HAP-1 (cell line): ENCODE results near the gene GBGT1.
A peak's percentile ranks its signal among the peaks of the same experiment; 100 is the strongest.

ENCODE experiments used
- DNase-seq, 2 experiments: peaks; one replicate each; pipeline ENCODE4 v3.0.0-alpha.2; 2016 to 2020; ENCODE audit warnings: low spot score in 2 of 2
- H3K27me3 ChIP-seq: fragments of 250-450 bp; sonication (Bioruptor Pico); 2 replicates; pipeline ENCODE4 v1.5.1; 2020; ENCODE audit warnings: low read depth, mild to moderate bottlenecking, moderate library complexity
- H3K36me3 ChIP-seq: fragments of 250-450 bp; sonication (Bioruptor Pico); replicated peaks from 2 replicates; pipeline ENCODE4 v1.5.1; 2020; ENCODE audit warnings: mild to moderate bottlenecking
- H3K4me1 ChIP-seq: fragments of 250-450 bp; sonication (Bioruptor Pico); 2 replicates; pipeline ENCODE4 v1.5.1; 2020; ENCODE audit warnings: mild to moderate bottlenecking
- H3K4me3 ChIP-seq: fragments of 250-450 bp; sonication (Bioruptor Pico); 2 replicates; pipeline ENCODE4 v1.5.1; 2020; ENCODE audit warnings: mild to moderate bottlenecking, moderate library complexity
- H3K9me3 ChIP-seq: fragments of 250-450 bp; sonication (Bioruptor Pico); 2 replicates; pipeline ENCODE4 v1.5.1; 2020; ENCODE audit warnings: mild to moderate bottlenecking, moderate library complexity
- in situ Hi-C: fragments of 300-500 bp; cut with MboI; formaldehyde crosslinking; loops from 3 replicates; pipeline ENCODE4 v1.14.3; 2020; ENCODE audit warnings: low sequenced_read_pairs, inconsistent platforms, mixed read lengths

The GBGT1 gene

DNA sequence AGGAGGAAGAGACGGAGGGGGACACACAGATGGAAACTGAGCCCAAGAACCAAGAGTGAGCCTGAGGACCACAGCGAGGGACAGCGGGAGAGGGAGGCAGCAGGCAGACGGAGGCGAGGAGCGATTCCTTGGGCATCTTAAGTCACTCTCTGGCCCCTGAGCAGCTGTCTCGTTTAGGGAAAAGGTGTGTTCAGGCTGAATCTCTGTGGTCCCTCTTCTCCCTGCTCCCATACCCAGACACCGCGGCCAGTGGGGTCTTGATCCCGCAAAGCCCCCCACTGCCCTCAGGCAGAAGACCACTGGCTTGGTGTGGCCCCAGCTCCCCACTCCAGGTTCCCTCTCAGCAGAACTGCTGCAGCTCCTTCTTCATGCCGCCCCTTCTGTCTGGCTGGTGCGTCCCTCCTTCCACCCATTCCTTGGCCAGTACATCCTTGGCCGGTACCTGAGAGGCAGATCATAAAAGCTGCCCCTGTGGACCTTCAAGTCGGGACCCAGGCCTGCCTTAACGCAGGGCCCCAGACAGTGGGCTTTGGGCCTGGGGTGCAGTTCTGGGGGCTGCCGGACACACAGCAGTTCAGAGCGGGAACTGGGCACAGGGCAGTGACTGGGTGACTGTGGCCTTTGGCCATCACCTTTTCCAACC, 36.9 kb downstream of the GBGT1 start:
- Histone ChIP-seq H3K36me3 (no peaks in the 10 kb centered on the region; the same call in 1 of the 2 replicates), H3K4me3 (no peak overlapping the region), H3K27me3 (no peaks in the 10 kb centered on the region), H3K4me1 (no peaks in the 10 kb centered on the region), H3K9me3 (no peaks in the 10 kb centered on the region)
- in situ Hi-C loops: no loop called here
- no peak for DNase-seq

DNA sequence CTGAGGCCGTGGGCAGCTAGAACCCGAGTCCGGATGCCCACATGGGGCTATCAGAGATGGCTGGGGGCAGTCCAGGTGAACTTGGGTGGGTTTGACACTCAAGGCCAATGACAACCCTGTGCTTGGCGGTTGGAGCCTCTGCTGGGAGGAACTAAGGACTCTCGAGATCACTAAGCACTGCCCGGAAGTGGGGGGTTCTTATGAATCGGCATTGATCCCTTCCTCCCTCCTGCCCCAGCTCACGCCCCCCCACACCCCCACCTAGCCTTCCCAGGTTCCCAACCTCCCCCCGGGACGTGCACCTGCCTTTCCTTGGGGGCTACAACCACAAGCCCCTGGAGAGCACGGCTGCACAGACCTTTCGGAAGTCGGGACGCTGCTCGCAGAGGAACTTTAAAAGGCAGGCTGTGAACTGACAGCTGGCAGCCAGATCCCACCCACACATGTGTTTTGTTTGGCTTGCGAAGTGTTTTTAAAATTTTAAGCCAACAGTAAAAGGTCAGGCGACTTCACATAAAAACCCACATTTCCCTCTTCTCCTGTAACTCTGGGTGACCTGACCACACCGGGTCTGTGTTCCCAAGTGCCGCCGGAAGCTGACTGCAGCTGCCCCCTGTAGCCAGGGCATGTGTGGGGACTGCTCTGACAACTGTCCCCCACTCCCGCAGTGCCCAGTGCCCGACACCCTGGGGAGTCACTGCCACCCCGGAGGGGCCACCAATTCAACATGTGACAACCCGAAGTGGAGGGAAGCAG, 37.6 kb downstream of the GBGT1 start:
- in situ Hi-C loops: no loop called here
- no peak for DNase-seq

DNA sequence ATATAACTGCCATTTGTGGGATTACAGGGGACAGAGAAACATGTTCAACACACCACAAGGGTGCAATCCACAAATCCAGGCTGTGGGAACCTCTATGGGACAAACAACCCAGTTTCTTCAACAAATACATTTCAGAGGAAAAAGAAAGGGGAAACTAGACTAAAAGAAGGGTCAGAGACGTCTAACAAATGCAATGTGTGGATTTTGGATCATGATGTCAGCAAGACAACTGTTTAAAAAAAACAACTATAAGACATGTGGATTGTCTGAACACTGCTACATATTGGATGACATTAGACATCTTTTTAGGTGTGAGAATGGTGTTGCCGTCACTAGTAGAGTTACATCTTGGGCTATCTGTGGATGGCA, 38.8 kb downstream of the GBGT1 start:
- DNase-seq: no peak
- no peaks in the 10 kb centered on the region for H3K9me3 ChIP-seq
- no peaks in the 10 kb centered on the region; the same call in 1 of the 2 replicates for H3K36me3 ChIP-seq
- no peaks in the 10 kb centered on the region for H3K4me1 ChIP-seq
- in situ Hi-C loops: no loop called here
- no peak overlapping the region for H3K4me3 ChIP-seq
- no peaks in the 10 kb centered on the region for H3K27me3 ChIP-seq

More for the DNA sequence above, 37.6 kb downstream of the GBGT1 start:
- H3K9me3 ChIP-seq: no peaks in the 10 kb centered on the region
- H3K4me3 ChIP-seq: no peak overlapping the region
- H3K27me3 ChIP-seq: no peaks in the 10 kb centered on the region
- no peaks in the 10 kb centered on the region for H3K4me1 ChIP-seq
- no peaks in the 10 kb centered on the region; the same call in 1 of the 2 replicates for H3K36me3 ChIP-seq

DNA sequence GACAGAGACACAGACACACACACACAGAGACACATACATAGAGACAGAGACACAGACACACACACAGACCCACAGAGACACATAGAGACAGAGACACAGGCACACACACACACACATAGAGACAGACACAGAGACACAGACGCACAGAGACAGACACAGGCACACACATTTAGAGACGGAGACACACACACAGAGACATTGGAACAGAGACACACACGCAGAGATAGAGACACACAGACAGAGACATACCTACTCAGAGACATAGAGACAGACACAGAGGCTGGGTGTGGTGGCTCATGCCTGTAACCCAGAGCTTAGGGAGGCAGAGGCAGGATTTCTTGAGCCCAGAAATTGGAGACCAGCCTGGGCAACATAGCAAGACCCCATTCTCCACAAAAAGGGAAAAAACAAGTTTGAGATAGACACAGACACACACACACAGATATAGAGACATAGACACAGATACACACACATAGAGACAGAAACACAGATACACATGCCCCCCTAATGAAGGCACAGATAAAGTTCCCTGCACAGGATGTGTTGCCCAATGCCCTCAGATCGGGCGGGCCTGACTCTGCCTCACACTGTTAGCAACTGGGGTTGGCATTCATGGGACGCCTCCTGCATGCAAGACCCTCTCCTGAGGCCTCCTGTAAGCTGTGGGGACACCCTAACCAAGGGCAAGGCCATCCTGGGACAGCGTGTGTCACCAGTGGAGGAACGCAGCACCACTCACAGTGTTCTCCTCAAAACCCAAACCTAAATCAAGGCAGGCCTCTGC, 39.4 kb downstream of the GBGT1 start:
- H3K27me3 ChIP-seq: no peaks in the 10 kb centered on the region
- H3K4me3 ChIP-seq: no peak overlapping the region
- in situ Hi-C loops: no loop called here
- DNase-seq: no peak
- H3K9me3 ChIP-seq: no peaks in the 10 kb centered on the region
- no peaks in the 10 kb centered on the region for H3K4me1 ChIP-seq
- H3K36me3 ChIP-seq: no peaks in the 10 kb centered on the region; the same call in 1 of the 2 replicates

DNA sequence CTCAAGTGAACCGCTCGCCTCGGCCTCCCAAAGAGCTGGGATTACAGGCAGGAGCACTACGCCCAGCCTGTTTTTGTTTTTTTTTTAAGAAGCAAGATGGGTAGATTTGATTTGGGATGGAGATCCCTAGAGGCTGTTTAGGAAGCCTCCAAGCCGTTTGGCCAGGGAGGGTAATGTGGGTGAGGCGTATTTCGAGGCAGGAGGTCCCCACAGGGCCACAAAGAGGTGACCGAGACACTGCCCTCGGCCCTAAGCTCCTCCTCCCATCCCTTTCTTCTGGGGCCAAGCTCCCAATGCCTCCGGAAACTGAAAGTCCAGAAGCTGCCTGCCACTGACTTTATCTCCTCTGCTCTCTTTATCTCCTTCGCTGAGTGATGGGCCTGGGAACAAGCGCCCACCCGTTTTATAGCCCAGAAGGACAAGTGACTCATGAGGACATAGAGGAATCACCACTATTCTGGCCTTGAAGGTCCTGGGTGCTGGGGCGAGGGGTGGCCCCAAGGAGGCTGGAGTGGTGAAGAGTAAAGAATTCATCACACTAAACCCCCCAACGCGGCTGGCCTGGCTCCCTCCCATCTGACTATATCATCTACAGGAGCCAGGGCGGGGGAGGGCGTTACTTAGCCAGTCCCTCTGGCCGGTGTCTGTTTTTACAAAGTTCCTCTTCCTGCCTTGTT, 40.6 kb downstream of the GBGT1 start:
- Histone ChIP-seq H3K9me3 (no peaks in the 10 kb centered on the region), H3K4me1 (no peaks in the 10 kb centered on the region), H3K4me3 (no peak overlapping the region), H3K27me3 (no peaks in the 10 kb centered on the region), H3K36me3 (no peaks in the 10 kb centered on the region; the same call in 1 of the 2 replicates)
- in situ Hi-C loops: no loop called here
- DNase-seq: no peak

DNA sequence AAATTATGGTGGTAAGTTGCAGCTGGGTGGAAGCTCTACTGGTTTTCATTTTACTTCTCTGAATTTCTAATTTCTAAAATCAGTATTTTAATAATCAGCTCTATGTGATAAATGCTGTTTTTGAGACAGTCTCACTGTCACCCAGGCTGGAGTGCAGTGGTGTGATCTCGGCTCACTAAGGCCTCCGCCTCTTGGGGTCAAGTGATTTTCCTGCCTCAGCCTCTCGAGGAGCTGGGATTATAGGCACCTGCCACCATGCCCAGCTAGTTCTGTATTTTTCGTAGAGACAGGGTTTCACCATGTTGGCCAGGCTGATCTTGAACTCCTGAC, 41.1 kb downstream of the GBGT1 start:
- in situ Hi-C loops: no loop called here
- Histone ChIP-seq H3K9me3 (no peaks in the 10 kb centered on the region), H3K27me3 (no peaks in the 10 kb centered on the region), H3K4me1 (no peaks in the 10 kb centered on the region), H3K36me3 (no peaks in the 10 kb centered on the region; the same call in 1 of the 2 replicates), H3K4me3 (no peak overlapping the region)
- DNase-seq: no peak

DNA sequence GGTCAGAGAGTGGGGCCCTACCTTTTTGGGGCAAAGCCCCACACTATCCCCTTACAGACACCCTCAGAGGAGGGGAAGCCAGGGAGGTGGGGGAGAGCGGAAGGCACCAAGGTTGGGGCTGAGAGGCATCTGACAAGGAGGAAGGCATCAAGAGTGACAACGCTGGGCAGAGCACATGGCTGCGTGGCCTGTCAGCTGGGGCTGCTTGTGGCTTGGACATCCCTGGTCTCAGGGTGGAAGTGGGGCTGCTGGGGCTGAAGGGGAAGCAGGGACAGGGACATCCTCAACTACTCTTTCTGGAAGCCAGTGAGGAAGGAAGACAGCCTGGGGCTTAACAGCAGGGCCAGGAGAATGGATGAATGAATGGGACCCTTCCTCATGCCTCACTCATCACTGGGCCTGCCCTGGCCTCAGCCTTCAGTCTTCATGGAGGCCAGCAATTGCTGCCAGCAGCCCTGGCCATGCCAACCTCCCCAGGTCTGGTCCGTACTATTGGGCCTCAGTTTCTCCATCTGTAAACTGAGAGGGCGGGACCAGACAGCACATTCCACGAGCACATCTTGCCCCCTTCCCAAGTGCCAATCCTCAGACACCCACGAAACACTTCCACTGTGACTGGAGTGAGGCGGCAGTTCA, 41.7 kb downstream of the GBGT1 start:
- H3K27me3 ChIP-seq: no peaks in the 10 kb centered on the region
- in situ Hi-C loops: no loop called here
- no peak overlapping the region for H3K4me3 ChIP-seq
- H3K9me3 ChIP-seq: no peaks in the 10 kb centered on the region
- no peaks in the 10 kb centered on the region; the same call in 1 of the 2 replicates for H3K36me3 ChIP-seq
- no peaks in the 10 kb centered on the region for H3K4me1 ChIP-seq
- DNase-seq: no peak

DNA sequence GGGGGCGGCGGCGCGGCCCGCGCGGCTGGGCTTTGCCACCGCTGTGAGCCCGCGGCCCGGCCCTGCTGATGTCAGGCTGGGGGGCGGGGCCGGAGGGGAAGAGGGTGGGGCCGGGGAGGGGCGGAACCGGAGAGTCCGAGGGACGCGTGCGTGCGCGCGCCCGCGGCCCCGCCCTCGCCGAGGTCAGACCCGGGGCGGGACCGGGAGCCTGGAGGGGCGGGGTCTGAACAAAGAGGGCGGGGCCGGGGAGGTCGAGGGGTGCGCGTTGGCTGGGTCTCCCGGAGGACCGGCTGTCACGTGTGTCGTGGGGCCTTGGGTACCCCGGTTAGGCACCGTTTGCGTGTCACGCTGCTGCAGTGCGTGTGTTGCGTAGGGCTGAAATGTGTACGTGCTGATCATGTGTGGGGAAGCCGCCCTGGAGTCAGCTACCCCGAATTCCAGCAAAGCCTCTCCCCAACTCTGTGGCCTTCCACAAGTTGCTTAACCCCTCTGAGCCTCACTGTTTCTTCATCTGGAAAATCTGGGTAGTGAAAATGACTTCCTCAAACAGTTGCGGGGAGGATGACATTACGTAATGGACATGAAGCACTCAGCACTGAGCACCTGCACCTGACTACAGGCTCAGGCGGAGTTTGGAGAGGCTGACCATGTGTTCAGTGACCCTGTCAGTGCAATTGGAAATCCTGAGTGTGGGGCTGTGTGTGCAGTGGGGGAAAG, 42.4 kb downstream of the GBGT1 start, which contains the start of gene RALGDS:
Gene RALGDS, minus strand, starts transcription at position 43 of the 717 bp plus-strand sequence. CDS start 86 bp downstream, outside the sequence.
- Histone ChIP-seq H3K27me3 (no peaks in the 10 kb centered on the region), H3K4me3 (peak within 1 kb of the TSS; percentile 44), H3K4me1 (no peaks in the 10 kb centered on the region), H3K36me3 (no peaks in the 10 kb centered on the region; the same call in 1 of the 2 replicates), H3K9me3 (no peaks in the 10 kb centered on the region)
- in situ Hi-C loops: no loop called here
- peak; percentile 81 to 92 for DNase-seq

DNA sequence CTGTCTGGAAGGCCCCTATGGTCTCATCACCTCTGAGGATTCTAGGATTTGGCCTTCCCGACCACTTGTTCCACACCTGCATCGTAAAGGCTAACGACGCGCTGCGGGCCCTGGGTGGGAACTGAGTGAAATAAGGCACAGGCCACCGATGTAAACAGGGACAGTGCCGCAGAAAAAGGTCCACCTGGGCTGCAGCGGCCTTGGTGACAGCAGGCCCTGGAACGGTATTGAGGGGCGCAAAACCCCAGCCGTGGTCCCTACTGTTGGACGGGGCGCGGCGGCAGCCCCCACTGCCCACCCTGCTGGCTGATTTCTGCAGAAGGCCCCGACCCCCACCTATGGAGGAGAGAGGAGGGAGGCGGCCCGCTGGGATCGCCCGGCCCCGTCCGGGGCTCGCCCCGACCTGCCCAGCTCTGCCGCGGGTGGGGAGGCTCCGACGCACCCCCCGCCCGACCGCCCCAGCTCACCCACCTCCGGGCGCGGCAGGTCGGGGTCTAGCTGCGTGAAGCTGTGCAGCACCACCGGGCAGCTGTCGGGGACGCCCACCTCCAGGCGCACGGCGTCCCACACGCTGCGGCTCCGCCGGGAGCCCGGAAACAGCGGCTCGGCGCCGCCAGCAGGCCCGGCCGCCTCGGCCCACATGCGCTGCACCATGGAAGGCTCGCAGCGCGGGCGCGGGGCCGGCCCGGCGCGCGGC, 43.1 kb downstream of the GBGT1 start:
- peak in 1 of 2 experiments; percentile 43 for DNase-seq
- in situ Hi-C loops: no loop called here
- Histone ChIP-seq H3K9me3 (no peaks in the 10 kb centered on the region), H3K27me3 (no peaks in the 10 kb centered on the region), H3K4me3 (peak overlapping the region; percentile 44), H3K4me1 (no peaks in the 10 kb centered on the region), H3K36me3 (no peaks in the 10 kb centered on the region; the same call in 1 of the 2 replicates)

DNA sequence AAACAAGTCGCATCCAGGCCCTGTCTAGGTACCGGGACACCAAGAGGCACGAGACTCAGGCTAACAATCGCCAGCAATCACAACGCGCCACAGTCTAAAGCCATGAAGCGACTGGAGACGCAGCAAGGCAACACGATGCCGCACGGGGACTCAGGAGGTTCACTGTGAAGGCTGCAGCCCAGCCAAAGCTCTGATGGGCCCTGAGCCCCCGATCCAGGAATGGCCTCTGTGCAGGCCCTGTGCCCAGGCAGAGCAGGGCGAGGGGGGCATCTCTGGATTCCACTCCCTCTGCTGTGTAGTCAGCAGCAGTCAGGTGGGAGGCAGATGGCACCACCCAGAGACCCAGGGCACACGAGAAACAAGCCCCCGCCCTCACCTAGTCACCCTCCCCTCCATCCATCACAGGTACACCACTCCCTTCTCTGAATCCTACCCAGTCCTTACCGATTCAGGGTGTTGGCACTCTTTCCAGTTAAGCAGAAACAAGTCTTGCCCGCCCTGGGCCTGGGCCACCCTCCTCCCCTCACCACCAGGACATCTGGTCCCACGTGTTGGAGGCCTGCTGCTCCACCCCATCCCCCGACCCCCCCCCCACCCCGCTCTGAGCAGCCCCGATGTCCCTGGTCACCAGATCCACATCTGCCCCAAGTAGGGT, 43.7 kb downstream of the GBGT1 start:
- Histone ChIP-seq H3K9me3 (no peaks in the 10 kb centered on the region), H3K4me3 (peak overlapping the region; percentile 44), H3K36me3 (no peaks in the 10 kb centered on the region; the same call in 1 of the 2 replicates), H3K4me1 (no peaks in the 10 kb centered on the region), H3K27me3 (no peaks in the 10 kb centered on the region)
- in situ Hi-C loops: no loop called here
- DNase-seq: no peak

DNA sequence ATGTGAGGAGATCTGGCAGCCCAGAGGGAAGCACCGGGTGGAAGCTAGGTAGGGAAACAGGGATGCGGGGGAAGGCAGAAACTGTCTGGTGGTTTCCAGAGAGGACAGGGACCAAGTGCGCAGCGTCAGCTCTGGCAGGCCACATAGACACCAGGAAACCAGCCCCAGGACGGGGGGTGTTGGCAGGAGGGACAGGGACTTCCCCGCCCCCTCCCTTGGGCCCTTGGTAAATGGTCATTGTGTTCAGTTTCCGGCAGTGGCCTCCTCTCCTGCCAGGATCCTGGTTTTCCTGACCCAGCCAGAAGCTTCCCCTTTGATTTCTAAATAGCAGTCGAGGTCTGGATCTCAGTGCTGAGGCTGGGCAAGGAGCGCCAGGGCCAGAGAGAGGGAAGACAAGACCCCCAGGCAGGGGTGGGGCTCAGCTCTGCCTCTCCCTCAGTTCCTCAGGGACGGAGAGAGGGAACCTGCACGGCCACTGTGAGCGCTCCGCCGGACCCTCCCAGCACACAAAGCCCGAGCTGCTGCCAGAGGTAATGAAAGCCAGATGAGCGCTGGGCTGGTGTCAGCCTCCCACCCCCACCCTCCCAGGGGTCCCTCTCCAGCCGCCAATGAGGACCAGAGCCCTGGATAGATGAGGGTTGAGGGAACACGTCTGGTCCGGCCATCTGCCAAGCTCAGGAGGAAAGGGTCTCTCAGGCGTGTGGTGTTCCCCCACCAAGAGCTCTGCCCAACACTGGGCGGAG, 44.4 kb downstream of the GBGT1 start:
- in situ Hi-C loops: no loop called here
- DNase-seq: no peak
- Histone ChIP-seq H3K4me1 (no peaks in the 10 kb centered on the region; the same call in 1 of the 2 replicates), H3K9me3 (no peaks in the 10 kb centered on the region), H3K27me3 (no peaks in the 10 kb centered on the region), H3K36me3 (no peaks in the 10 kb centered on the region), H3K4me3 (no peak overlapping the region)
